GM12874 (cell line): Measurements from ENCODE around the gene LZTR1.

Experiments used
- TF ChIP-seq, protein P1 (sequence below): IDR thresholded peaks from 2 replicates; pipeline ENCODE4 v1.5.1; 2011; ENCODE audit warnings: low read depth, mild to moderate bottlenecking, control low read depth, low read length, moderate library complexity; ENCODE audit not compliant: insufficient read depth

The LZTR1 gene

DNA sequence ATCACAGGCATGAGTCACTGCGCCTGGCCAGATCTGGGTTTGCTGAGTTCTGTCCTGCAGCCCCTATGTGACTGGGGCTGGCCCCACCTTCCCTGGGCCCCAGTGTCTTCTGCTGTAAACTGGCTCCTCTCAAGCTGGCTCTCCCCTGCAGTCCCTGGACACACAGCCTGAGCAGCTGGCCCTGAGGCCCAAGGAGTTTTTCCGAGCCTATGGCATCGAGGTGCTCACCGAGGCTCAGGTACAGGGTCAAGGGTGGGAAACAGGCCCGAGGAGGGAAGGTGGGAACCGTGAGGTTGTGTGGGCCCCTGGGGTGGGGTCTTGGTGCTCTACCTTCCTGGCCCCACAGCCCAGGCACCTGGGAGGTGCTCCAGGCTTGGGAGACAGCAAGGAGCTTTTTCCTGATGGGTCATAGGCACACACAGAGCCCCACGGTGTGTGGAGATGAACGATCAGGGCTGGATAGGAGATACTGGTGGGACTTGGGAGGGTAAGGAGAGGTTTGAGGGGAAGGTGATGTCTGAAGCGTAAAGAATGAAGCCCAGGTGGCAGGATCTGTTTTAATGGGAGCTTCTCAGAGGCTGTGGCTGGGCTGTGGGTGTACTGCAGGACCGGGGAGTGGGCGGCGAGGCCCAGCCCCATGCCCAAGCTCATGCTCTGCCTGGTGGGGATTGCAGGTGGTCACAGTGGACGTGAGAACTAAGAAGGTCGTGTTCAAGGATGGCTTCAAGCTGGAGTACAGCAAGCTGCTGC, 6.4 kb upstream of the LZTR1 start:
- TF ChIP-seq, protein P1, sequence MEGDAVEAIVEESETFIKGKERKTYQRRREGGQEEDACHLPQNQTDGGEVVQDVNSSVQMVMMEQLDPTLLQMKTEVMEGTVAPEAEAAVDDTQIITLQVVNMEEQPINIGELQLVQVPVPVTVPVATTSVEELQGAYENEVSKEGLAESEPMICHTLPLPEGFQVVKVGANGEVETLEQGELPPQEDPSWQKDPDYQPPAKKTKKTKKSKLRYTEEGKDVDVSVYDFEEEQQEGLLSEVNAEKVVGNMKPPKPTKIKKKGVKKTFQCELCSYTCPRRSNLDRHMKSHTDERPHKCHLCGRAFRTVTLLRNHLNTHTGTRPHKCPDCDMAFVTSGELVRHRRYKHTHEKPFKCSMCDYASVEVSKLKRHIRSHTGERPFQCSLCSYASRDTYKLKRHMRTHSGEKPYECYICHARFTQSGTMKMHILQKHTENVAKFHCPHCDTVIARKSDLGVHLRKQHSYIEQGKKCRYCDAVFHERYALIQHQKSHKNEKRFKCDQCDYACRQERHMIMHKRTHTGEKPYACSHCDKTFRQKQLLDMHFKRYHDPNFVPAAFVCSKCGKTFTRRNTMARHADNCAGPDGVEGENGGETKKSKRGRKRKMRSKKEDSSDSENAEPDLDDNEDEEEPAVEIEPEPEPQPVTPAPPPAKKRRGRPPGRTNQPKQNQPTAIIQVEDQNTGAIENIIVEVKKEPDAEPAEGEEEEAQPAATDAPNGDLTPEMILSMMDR = no peak

DNA sequence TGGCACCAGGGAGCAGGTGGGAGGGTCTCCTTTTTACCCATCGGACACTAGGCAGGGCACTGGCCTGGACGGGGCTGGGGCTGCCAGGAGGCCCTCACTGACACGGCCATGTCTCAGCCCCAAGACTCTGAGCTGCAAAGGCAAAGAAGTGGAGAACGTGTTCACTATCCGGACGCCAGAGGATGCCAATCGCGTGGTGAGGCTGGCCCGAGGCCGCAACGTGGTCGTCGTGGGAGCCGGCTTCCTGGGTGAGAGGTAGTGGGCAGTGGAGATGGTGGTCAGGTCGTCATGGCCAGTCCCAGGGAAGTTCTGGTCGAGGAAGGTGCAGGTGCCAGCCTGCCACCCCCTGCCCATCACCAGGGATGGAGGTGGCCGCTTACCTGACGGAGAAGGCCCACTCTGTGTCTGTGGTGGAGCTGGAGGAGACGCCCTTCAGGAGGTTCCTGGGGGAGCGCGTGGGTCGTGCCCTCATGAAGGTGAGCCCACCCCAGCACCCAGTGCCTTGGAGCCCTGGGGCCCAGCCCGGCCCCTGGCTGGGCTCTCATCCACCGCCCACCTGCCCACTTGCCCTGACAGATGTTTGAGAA, 5.7 kb upstream of the LZTR1 start:
- TF ChIP-seq, protein P1 = no peak

DNA sequence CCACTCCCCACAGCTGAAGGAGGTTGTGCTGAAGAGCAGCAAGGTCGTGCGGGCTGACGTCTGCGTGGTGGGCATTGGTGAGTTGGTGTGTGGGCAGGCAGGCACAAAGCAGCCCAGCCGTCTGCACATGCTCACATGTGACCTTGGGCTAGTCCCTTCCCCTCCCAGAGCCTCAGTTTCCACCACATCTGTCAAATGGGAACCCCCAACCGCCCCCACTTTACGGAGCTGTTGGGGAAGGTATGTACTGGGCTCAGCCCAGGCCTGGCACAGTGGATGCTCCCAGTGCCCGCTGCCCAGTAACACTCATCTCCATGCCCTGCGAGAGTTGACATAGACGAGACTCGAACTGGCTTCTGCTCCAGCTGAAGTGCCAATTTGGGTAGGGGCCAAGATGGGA, 5.1 kb upstream of the LZTR1 start:
- TF ChIP-seq, protein P1 = no peak

DNA sequence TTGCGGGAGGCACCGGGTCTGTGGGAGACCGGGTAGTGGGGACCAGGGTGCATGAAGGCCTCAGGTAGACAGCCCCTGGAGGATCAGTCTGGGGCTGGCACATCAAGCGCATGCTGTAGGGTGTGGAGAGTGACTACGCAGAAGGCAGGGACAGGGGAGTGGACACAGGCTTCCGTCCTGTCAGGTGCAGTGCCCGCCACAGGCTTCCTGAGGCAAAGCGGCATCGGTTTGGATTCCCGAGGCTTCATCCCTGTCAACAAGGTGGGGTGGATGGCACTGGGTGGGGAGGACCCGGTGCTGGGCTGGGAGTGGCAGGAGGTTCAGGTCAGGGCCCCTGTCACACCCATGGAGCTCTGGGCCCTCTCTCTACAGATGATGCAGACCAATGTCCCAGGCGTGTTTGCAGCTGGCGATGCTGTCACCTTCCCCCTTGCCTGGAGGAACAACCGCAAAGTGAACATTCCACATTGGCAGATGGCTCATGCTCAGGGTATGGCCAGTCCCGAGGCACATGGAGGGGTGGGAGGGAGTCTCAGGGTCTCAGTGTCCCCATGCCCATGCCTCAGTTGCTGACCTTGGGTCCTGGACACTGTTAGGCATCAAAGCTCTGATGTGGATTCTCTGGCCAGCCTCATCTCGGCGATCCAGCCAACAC, 4.5 kb upstream of the LZTR1 start:
- TF ChIP-seq, protein P1 = no peak

DNA sequence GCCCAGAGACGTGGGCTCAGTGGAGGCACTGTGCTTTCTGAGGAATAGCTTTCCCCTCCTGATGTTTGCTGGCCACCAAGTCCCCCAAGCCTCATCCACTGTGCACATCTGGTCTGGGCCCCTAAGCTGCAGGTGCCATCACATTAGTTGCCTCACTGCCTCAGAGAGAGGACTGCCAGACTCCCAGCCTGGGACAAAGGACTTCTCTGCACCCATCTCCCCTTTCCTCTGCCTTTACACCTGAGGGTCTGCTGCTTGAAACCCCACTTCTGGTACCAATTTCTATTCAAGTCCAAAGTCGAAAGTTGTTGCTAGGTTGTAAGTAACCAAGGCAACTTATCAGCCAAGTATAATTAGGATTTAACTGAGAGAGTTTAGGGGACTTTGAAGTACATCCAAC, 3.7 kb upstream of the LZTR1 start:
- TF ChIP-seq, protein P1 = no peak

- TF ChIP-seq, protein P1 = no peak
Observed at GRCh38 chr22:20979243-20979809, 2.8 kb upstream of the LZTR1 start.

DNA sequence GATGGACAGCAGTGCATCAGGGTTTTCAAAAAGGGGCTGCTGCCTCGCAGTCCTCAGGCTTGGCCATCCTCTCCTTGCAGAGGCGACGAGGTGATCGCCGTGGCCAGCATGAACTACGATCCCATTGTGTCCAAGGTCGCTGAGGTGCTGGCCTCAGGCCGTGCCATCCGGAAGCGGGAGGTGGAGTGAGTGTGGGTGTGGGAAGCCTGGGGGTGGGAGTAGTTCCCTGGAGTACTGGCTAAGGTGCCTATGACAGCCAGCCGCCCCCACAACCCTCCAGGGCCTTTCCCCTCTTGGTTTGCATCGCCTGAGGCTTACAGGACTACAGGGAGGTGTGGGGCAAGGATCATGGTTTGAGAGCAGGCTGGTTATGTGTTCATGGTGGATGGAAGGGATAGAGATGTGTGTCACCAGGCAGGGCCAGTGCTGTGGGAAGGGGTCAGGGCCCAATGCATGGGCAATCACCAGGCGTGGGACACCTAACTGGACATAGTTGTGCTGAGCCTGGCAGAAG, 2.1 kb upstream of the LZTR1 start:
- TF ChIP-seq, protein P1 = no peak
